CD14-positive monocyte (primary cell): Measurements from ENCODE around the gene TRABD2B. TPM values are rescaled to one million over a fixed set of nuclear protein-coding genes. Genes with fewer than 3 reads are reported as not detected.

ENCODE experiments used
- DNase-seq, 3 donors: peaks; one replicate each; pipeline ENCODE4 v3.0.0-alpha.2; 2011 to 2022
- H2AFZ ChIP-seq: 2 replicates; pipeline ENCODE4 v1.6.0; 2012; ENCODE audit warnings: mild to moderate bottlenecking, low read depth, low read length, inconsistent platforms; ENCODE audit not compliant: insufficient read depth, poor library complexity, severe bottlenecking
- H3K27ac ChIP-seq, 2 donors: 1 replicate in 1 of 2; 2 replicates in 1 of 2; pipeline ENCODE4 v1.5.1; 2012 to 2013; ENCODE audit warnings: low read length in 2 of 2, control low read depth in 1 of 2, inconsistent platforms in 1 of 2, low read depth in 1 of 2, mild to moderate bottlenecking in 1 of 2
- H3K27me3 ChIP-seq, 2 donors: one replicate each; pipeline versions ENCODE4 v1.6.0 to v1.6.1; 2011 to 2013; ENCODE audit warnings: low read length in 2 of 2; ENCODE audit not compliant: control insufficient read depth in 2 of 2, insufficient read depth in 2 of 2
- H3K36me3 ChIP-seq, 2 donors: replicated peaks in 1 of 2; 1 replicate in 1 of 2; 2 replicates in 1 of 2; pipeline versions ENCODE4 v1.5.1 to v1.6.1; 2012 to 2013; ENCODE audit warnings: low read length in 2 of 2, control low read depth in 1 of 2, inconsistent platforms in 1 of 2, mild to moderate bottlenecking in 1 of 2; ENCODE audit not compliant: insufficient read depth in 2 of 2, control insufficient read depth in 1 of 2
- H3K4me1 ChIP-seq, 2 donors: 1 replicate in 1 of 2; 2 replicates in 1 of 2; pipeline versions ENCODE4 v1.5.1 to v1.6.1; 2012 to 2013; ENCODE audit warnings: low read length in 2 of 2, control low read depth in 1 of 2, inconsistent platforms in 1 of 2, mild to moderate bottlenecking in 1 of 2, moderate library complexity in 1 of 2; ENCODE audit not compliant: insufficient read depth in 2 of 2, control insufficient read depth in 1 of 2
- H3K4me2 ChIP-seq: replicated peaks from 2 replicates; pipeline ENCODE3; 2012; ENCODE audit warnings: low read length, moderate library complexity, mild to moderate bottlenecking; ENCODE audit not compliant: poor library complexity, severe bottlenecking; ENCODE audit errors: extremely low read depth
- H3K4me3 ChIP-seq, 3 experiments: fragments of 200-600 bp in 1 of 3; sonication (generic) in 1 of 3; replicated peaks in 1 of 3; 1 replicate in 2 of 3; 2 replicates in 1 of 3; pipeline ENCODE4 v1.5.1; 2011 to 2013; ENCODE audit warnings: low read length in 3 of 3, mild to moderate bottlenecking in 3 of 3, control low read depth in 2 of 3, low read depth in 2 of 3, inconsistent platforms in 1 of 3, moderate library complexity in 1 of 3
- H3K79me2 ChIP-seq: 2 replicates; pipeline ENCODE4 v1.6.0; 2012; ENCODE audit warnings: mild to moderate bottlenecking, control low read depth, inconsistent platforms, low read length, moderate library complexity; ENCODE audit not compliant: insufficient read depth
- H3K9ac ChIP-seq: 2 replicates; pipeline ENCODE4 v1.6.0; 2017; ENCODE audit warnings: low read length, mild to moderate bottlenecking; ENCODE audit not compliant: insufficient read depth, poor library complexity, severe bottlenecking
- H3K9me3 ChIP-seq, 2 donors: replicated peaks in 1 of 2; 1 replicate in 1 of 2; 2 replicates in 1 of 2; pipeline versions ENCODE4 v1.5.1 to v1.6.1; 2012 to 2013; ENCODE audit warnings: low read length in 2 of 2, control low read depth in 1 of 2; ENCODE audit not compliant: control insufficient read depth in 1 of 2, insufficient read depth in 1 of 2
- H4K20me1 ChIP-seq: 2 replicates; pipeline ENCODE4 v1.6.0; 2012; ENCODE audit warnings: mild to moderate bottlenecking, low read length, control low read depth, moderate library complexity; ENCODE audit not compliant: insufficient read depth
- H3K27ac Mint-ChIP-seq, 7 donors: one replicate each; pipeline ENCODE4 v1.8.0; 2020; ENCODE audit warnings: mild to moderate bottlenecking in 7 of 7, mixed read lengths in 7 of 7, moderate library complexity in 6 of 7, inconsistent platforms in 2 of 7
- H3K27me3 Mint-ChIP-seq, 3 donors: one replicate each; pipeline ENCODE4 v1.8.0; 2021 to 2022; ENCODE audit warnings: low read depth in 3 of 3, mild to moderate bottlenecking in 3 of 3, mixed read lengths in 3 of 3, moderate library complexity in 3 of 3, inconsistent platforms in 1 of 3
- H3K36me3 Mint-ChIP-seq, 2 donors: one replicate each; pipeline ENCODE4 v1.8.0; 2020; ENCODE audit warnings: mixed read lengths in 2 of 2, inconsistent platforms in 1 of 2, mild to moderate bottlenecking in 1 of 2
- H3K4me1 Mint-ChIP-seq: one replicate; pipeline ENCODE4 v1.8.0; 2020; ENCODE audit warnings: mild to moderate bottlenecking, mixed read lengths
- H3K4me3 Mint-ChIP-seq, 2 donors: one replicate each; pipeline ENCODE4 v1.8.0; 2020; ENCODE audit warnings: mild to moderate bottlenecking in 2 of 2, mixed read lengths in 2 of 2, moderate library complexity in 1 of 2
- H3K9me3 Mint-ChIP-seq, 7 donors: one replicate each; pipeline ENCODE4 v1.8.0; 2020 to 2022; ENCODE audit warnings: mixed read lengths in 7 of 7, mild to moderate bottlenecking in 6 of 7, moderate library complexity in 6 of 7, inconsistent platforms in 2 of 7
- CTCF ChIP-seq: fragments of 200-600 bp; IDR thresholded peaks from one replicate; pipeline ENCODE4 v1.8.0; 2022; ENCODE audit warnings: antibody characterized with exemption, mild to moderate bottlenecking
- WGBS: methylation state at CpG from one replicate; pipeline ENCODE4 v1.1.5; 2013; ENCODE audit warnings: missing lambda C conversion rate; ENCODE audit not compliant: insufficient coverage; 5-methylcytosine and 5-hydroxymethylcytosine counted together
- intact Hi-C, 2 donors: fragments of 100-400 bp; cut with micrococcal nuclease; formaldehyde crosslinking; loops; one replicate each; pipeline versions ENCODE4 v1.15.0 to v1.15.1; 2023
- polyA plus RNA-seq, 3 donors: library from polyadenylated mRNA; depleted of rRNA in 1 of 3; unstranded in 2 of 3; stranded (reverse) in 1 of 3; fragments of 300-500 nt in 2 of 3; fragments of >200 nt in 1 of 3; fragmentation: Illumina TruSeq in 2 of 3; gene quantifications; 1 replicate in 2 of 3; 2 replicates in 1 of 3; pipeline ENCODE4 v1.2.3, GENCODE V29; 2012 to 2021

Gene TRABD2B
- polyA plus RNA-seq, 3 donors: not detected

- Histone ChIP-seq H3K4me1 (no peaks in the 10 kb centered on the region), H3K4me2 (no peak overlapping the region), H4K20me1 (no peaks in the 10 kb centered on the region), H3K4me3 (no peak overlapping the region), H3K36me3 (no peaks in the 10 kb centered on the region), H3K9me3 (no peaks in the 10 kb centered on the region), H3K9ac (no peak overlapping the region), H2AFZ (no peak overlapping the region), H3K79me2 (no peaks in the 10 kb centered on the region), H3K27me3 (no peaks in the 10 kb centered on the region), H3K27ac (no peak overlapping the region)
- Mint-ChIP-seq H3K27me3 (peaks cover 0 to 5% (median 4%) of the 10 kb centered on the region in 3 donors), H3K27ac (no peak overlapping the region), H3K36me3 (no peaks in the 10 kb centered on the region), H3K4me3 (no peak overlapping the region), H3K4me1 (no peaks in the 10 kb centered on the region), H3K9me3 (peaks cover 0 to 2% (median 0%) of the 10 kb centered on the region in 7 donors)
- 100% methylated on average over 1 of the region's 2 CpGs for WGBS
- no peak for TF ChIP-seq CTCF
- intact Hi-C loops: no loop called here
- no peak for DNase-seq
Measured at GRCh38 chr1:47853852-47854251, 143.3 kb downstream of the TRABD2B start.

- no peak for TF ChIP-seq CTCF
- no peak overlapping the region for H2AFZ ChIP-seq
- Mint-ChIP-seq H3K4me1 (no peaks in the 10 kb centered on the region), H3K9me3 (peaks cover 0 to 2% (median 0%) of the 10 kb centered on the region in 7 donors), H3K27ac (no peak overlapping the region), H3K36me3 (no peaks in the 10 kb centered on the region), H3K4me3 (no peak overlapping the region), H3K27me3 (peaks cover 0 to 5% (median 4%) of the 10 kb centered on the region in 3 donors)
- no peak for DNase-seq
- H4K20me1 ChIP-seq: no peaks in the 10 kb centered on the region
- no peak overlapping the region for H3K9ac ChIP-seq
- WGBS: 100% methylated on average over 4 of the region's 7 CpGs
- intact Hi-C loops: no loop called here
- H3K9me3 ChIP-seq: no peaks in the 10 kb centered on the region
- no peak overlapping the region for H3K4me3 ChIP-seq
- H3K4me1 ChIP-seq: no peaks in the 10 kb centered on the region
- no peaks in the 10 kb centered on the region for H3K27me3 ChIP-seq
- no peak overlapping the region for H3K4me2 ChIP-seq
- H3K79me2 ChIP-seq: no peaks in the 10 kb centered on the region
- H3K36me3 ChIP-seq: no peaks in the 10 kb centered on the region
- no peak overlapping the region for H3K27ac ChIP-seq
Measured at GRCh38 chr1:47853059-47853458, 144.1 kb downstream of the TRABD2B start.
